Ramos (cell line): ENCODE measurements around the gene PDIK1L.

ENCODE experiments used
- in situ Hi-C: fragments of 300-500 bp; cut with MboI; formaldehyde crosslinking; loops from one replicate; pipeline ENCODE4 v1.14.3; 2022; ENCODE audit warnings: low sequenced_read_pairs; ENCODE audit not compliant: unreplicated experiment

Gene PDIK1L

DNA sequence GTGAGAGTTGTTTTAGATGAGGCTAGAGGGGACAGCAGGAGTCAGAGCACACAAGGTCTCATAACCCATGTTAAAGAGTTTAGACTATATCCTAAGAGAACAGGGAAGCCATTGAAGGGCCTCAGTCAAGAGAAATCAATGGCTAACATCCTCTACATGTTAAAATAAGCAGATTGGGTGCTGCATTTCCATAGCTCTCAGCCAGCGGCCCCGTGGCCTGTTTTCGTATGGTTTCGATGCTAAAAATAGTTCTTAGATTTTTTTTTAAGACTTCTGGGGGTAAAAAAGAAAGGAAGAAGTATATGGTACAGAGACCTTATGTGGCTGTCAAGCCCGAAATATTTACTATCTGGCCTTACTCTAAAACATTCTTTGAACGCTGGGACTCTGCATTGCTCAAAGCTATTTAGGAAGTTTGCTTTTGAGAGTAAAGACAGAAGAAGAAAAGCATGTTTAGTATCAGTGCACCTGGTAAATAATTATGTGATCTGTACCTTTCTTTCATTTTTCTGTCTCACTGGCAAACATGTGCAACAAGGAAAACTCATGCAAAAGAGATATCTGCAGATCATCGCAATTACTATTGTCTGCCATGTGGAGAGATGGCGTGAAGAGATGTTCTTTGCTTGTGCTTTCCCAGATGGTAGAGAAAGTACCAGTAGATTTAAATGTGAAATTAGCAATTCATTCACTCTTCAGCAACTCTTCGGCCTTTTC, 8.4 kb downstream of the PDIK1L start:
- in situ Hi-C loops, result no loop called here

DNA sequence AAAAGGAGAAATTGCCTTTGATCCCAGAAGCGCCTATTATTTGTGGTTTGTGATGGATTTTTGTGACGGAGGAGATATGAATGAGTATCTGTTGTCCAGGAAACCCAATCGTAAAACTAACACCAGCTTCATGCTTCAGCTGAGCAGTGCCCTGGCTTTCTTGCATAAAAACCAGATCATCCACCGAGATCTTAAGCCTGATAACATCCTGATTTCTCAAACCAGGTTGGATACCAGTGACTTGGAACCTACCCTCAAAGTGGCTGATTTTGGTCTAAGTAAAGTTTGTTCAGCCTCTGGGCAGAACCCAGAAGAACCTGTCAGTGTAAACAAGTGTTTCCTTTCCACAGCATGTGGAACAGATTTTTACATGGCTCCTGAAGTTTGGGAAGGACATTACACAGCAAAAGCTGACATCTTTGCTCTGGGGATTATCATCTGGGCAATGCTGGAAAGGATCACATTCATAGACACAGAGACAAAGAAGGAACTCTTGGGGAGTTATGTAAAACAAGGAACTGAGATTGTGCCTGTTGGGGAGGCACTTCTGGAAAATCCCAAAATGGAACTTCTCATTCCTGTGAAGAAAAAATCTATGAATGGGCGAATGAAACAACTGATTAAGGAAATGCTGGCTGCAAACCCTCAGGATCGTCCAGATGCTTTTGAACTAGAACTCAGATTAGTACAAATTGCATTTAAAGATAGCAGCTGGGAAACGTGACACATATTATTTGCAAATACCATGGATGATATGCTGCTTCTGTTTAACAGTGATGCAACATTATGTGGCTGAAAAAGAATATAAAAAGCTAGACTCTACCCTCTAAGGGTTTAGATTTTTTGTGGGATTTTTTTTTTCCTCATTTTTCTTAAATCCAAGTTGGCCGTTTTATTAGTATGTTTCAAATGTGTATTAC, 10.5 kb downstream of the PDIK1L start:
- in situ Hi-C loops, result no loop called here

DNA sequence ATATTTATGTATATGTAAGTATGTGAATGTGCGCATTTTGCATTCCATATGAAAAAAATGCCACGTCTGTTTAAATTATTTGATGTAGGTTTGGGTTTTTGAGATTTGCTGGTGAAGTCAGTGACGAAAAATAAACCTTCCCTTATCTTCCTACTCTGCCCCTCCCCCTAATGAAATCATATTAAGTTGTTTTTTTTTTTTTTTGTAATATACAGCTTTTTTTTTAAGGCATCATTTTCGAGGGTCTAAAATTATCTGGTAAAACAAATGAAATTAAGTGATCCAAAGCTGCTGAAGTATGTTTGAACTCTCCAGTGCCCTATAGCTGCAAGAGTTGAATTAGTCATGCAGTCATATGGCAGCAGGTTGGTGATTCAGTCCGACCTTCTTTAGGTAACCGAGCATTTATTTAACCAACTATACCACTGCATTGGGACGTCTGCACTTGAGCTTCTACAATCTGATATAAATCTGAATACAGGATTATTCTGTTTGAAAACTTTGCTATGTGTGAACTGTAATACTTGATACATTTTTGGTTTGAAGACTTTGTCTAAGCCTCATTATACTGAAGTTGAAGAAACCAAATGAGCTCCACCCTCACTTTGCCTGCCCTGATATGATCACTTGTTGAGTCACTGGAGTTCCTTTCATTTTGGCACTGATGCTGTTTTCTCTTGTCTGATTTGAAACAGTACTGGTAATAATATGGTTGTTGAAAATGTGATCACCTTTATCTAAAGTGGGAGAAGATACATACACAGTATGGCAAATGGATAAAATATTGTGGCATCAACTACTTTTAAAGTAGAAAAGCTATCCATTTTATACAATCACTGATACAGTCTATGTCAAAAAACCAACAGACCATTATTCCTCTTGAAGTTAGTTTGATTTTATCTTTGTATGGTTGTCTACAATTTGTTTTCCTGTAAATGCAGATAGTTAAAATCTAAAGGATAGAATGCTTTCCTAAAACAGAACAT, 11.7 kb downstream of the PDIK1L start:
- in situ Hi-C loops, result no loop called here

DNA sequence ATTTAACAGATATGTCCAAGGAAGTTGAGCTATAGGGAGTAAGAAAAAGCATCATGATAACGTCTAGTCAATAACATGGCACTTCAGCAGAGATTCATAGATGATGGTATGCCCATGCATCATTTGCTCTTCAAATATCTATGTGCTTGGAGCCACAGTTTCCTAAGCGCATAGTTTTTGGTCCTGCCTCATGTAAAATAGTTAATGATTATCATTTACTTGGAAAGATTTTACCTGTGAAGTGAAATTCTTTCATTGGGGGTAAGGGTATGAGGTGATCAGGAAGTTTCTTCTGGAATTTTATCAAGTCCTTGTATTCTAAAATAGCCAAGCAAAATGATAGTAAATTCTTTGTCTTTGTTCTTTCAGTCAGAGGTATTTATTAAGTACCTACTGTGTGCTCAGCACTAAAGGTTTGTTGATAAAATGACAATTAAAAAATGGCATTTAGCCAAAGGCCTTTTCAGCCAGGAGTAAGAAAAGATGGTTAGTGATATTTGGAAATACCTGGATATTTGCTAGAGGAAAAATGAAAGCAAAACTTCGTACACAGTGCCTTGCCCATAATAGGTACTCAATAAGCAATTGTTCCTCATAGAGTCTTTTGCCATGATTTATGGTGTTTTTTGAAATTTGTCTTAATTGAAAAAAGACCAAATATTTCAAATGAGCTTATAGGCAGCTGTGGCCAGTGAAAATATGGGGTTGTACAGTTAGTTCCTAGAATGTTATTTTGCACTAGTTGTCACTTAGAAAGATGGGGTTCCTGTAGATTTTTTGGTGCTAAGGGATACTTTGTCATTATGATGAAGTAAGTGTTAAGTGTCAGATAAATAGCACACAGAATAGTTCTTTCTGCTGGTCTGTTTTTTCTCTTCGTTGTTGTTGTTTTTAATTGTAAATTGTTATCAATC, 13.1 kb downstream of the PDIK1L start:
- in situ Hi-C loops, result no loop called here

DNA sequence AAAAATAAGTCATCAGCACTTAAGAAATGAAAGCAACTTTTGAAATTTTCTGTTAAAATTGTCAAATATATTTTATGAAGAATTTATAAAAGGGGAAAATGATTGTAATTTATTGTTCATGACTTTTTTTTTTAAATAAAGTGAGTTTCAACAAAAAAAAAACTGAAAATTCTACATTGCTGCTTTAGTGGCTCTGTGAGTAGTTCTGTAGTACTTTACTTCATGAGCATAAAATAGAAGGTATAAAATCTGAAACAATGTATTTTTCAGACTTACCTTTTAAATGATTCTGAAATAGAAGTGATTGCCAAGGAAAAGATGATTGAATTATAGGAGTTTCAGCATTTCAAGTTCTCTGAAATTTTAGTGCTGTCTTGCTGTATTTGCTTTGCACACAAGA, 13.8 kb downstream of the PDIK1L start:
- in situ Hi-C loops, result no loop called here

DNA sequence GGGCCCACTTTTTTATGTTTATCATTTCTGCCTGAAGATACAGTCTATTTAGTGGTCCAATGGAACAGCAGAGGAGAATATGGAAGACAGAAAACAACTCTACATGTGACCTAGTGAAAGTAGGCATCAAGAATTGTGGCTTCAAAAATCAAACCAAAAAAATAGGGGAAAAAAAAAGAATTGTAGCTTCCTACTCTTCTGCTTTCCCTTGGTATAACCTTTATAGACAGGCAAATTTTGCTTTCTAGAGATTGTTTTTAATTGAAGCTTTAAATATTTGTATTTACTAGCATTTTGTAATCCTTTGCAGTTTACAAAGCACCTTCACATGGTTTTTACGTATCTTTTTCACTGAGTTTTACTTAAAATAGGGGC, 14.3 kb downstream of the PDIK1L start:
- in situ Hi-C loops, result no loop called here

DNA sequence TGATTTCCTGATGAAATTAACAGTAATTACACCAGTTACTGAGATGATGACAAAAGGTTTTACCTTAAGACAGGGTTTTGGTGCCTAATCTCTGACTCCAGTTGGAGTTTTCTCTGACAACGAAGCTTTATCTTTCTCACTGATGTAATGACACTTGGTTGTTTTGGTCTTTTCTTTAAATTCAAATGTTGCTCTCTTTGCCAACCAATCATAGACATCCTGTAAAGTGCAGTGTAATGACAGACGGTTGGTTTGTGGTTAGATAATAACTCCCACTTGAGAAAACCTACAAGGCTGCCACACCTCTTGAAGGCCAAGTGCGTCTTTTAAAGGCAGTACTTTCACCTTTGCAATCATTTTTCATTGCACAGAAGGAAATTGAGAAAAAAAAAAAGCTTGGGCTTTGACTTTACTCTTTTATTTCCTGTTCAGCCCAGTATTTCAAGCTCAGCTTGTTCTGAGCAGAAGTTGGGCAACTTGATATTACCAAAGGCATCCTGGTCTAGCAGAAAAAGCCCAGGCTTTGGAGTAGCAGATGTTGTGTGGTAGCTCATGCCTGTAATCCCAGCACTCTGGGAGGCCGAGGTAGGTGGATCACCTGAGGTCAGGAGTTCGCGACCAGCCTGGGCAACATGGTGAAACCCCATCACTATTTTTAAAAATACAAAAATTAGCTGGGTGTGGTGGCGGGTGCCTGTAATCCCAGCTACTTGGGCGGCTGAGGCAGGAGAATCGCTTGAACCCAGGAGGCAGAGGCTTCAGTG, 14.9 kb downstream of the PDIK1L start:
- in situ Hi-C loops, result no loop called here

DNA sequence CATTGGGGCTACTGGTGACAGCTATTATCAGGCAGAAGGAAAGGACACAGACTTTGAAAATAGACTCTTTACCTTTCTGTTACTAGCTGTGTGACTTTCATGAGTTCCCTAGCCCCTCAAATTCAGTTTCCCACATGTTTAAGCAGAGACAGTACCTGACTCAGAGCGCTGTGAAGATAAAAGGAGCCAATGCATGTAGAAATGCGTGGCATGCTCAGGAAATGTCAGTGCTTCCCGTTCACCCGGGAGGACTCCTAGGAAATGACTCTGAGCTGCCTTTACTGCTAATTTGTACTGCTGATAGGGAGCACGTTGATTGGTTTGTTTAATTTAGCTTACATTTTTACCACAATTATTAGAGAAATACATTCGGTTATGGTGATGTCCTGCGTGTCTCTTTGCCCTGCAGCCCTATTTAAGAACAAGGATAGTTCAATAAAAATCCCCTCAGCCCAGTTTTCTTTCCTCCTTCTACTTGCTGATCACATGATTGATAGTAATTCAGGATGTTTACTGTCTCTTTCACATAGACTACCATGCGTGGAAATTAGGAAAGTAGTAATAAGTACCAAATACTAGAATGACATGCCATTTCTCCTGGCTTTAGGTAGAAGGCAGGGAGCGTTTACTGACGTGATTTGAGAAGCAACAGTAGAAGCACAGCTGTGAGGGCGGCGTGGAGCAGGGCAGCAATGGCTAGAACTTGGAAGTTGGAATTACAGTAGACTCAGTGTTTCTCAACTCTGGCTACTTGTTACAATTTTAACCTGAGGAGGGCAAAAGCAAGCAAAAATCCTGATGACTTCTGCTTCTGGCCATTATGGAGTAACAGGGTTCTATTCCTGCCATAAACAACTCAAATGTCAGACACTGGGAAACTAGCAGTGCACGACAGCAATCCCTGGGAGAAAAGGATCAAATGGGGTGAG, 15.9 kb downstream of the PDIK1L start:
- in situ Hi-C loops, result no loop called here

DNA sequence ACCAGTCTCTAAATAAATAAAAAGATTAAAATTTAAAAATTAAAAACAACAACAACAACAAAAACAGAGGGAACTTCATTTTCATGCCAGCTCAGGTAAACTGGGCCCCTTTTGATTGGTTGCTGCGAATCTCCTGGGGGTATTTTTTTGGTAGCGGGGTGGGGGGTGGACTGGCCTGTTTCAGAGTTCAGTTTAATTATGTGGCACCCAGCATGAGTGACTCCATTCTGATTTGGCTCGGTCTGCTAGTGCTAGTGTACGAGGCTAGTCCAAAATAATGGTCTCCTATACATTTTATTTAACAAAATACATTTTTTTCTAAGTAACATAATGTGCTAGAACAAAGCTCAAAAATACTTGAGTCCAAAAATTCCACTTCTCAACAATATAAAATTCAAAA, 18.2 kb downstream of the PDIK1L start:
- in situ Hi-C loops, result no loop called here

DNA sequence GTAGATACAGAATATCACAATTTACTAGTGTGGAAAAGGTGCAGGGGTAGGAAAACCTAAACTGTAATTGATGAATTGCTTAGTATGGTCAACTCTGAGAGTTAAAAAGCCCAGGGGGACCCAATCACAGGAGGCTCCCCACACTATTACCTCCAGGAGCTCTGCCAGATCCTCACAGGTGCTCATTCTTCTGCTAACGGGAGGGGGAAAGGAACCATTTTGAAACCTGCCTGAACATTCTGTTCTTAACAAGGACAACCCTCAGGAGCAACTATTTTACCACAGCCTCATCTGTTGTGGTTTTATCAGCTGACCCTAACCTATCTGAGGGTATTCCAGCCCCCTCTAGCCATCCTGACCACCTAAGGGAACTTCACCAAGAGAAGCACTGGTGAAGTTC, 19.1 kb downstream of the PDIK1L start:
- in situ Hi-C loops, result no loop called here

DNA sequence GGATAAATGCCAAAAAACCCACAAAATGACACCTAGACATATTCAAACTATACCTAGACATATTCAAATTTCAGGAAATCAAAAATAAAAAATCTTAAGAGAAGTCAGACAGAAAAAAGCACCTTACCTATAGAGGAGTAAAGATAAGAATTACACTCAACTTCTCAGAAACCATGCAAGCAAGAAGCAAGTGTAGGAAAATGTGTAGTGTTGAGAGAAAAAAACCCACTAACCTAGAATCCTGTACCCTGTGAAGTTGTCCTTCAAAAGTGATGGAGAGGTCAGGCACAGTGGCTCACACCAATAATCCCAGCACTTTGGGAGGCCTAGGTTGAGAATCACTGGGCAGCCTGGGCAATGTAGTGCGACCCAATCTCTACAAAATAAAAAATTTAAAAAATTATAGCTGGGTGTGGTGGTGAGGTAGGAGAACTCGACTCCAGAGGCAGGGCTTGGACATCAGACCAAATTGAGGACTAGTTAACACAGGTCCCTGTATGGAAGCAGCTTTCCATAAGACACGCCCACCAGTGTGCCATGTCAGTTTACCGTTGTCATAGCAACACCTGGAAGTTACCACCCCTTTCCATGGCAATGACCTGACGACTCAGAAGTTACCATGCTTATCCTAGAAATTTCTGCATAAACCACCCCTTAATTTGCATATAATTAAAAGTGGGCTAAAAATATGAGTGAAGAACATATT, 20.7 kb downstream of the PDIK1L start:
- in situ Hi-C loops, result no loop called here

DNA sequence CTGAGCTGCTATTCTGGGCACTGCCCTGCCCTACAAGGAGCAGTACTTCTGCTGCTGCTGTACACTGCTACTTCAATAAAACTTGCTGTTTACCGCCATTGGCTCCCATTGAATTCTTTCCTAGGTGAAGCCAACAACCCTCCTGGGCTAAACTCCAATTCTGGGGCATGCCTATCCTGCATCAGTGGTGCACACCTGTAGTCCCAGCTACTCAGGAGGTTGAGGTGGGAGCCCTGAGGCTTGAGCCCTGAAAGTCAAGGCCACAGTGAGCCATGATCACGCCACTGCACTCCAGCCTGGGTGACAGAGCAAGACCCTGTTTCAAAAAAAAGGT, 21.2 kb downstream of the PDIK1L start:
- in situ Hi-C loops, result no loop called here

DNA sequence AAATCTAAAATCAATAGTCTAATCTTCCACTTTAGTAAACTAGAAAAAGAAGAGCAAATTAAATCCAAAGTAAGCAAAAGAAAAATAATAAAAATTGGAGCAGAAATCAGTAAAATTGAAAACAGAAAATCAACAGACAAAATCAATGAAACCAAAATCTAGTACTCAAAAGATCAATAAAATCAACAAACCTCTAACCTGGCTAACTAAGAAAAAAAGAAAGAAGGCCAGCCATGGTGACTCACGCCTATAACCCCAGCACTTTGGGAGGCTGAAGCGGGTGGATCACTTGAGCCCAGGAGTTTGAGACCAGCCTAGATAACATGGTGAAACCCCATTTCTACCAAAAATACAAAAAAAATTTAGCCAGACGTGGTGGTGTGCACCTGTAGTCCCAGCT, 22.8 kb downstream of the PDIK1L start:
- in situ Hi-C loops, result no loop called here

DNA sequence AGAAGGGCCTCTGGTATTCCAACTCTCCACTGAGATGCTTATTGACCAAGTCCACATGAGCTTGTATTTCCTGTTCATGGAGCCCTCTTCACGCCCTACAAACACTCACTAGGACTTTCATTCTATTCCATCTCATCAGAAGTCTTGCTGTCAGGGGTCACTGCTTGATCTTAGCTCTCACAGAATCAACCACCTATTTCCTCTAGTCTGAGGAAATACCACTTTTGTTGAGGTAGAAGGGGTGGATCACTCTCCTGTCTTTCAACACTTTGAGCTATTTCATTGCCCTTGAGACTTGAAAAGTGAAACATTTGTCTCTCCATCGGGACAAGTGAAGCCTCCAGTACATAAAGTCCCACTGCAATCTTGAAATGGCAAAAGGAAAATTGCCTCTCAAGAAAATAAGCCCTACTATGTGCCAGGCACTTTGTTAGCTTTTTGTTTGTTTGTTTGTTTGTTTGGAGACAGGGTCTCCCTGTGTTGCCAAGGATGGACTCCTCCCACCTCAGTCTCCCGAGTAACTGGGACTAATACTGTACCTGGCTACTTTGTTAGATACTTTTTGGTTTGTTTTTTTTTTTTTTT, 27.4 kb downstream of the PDIK1L start:
- in situ Hi-C loops, result no loop called here

DNA sequence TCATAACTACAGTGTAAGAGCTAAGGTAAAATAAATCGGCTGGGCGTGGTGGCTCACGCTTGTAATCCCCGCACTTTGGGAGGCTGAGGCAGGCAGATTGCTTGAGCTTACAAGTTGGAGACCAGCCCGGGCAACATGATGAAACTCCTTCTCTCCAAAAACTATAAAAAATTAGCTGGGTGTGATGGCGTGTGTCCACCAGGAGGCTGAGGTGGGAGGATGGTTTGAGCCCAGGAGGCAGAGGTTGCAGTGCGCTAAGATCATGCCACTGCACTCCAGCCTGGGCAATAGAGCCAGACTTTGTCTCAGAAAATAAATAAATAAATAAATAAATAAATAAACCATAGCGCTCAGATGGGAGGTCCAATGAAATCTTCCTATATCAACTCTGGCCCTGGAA, 30.5 kb downstream of the PDIK1L start:
- in situ Hi-C loops, result no loop called here

DNA sequence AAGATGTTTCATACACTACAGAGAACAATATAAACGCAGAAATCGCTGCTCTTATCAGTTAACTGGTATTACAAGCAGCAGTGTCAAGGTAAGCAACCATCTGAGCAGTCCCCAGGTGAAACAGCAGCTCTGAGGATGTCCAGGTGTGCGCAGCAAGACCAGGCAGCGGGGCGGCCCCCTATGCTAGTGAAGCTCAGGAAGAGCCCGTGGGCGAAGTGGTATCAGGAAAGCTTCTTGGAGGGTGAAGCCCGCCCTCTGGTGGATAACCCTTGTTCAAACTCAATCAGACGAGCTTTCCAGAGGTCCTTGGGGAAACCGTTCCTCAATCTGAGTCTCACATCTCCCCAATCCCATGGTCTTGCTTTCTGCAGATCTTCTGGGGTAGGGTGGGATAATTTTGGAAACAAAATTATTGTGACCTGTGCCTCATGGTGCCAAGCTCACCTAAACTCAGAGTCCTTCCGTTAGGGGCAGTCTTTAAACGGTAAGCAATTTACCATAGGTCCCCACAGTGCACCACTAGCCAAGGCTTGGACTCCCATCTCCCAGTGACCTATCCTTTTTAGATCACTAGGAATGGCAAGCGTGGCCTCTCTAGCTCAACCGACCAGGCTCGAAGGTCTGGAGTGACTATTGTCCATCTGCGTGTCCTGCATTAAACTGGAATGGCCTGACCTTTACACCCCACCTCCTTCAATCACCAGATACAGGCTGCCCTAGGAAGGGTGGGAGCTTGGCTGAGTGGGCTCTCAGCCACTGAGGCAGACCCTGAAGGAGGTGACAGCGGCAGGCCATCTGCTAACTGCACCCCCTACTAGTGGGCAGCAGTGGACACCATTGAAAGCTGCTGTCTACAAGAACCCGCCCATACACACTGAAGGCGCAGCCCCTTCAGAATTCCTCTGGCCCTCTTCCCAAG, 33.7 kb downstream of the PDIK1L start:
- in situ Hi-C loops, result loop anchor here (5.0 kb wide), 1 partner anchor 38 kb away; no protein-coding TSS in a partner anchor
